MM.1S (cell line): ENCODE results near the gene DCDC1.

Experiments used
- EZH2 ChIP-seq: fragments of 300-600 bp; sonication (generic); optimal IDR thresholded peaks from 2 replicates; pipeline ENCODE3; 2017; ENCODE audit warnings: low read depth, mild to moderate bottlenecking, antibody characterized with exemption, low read length, mixed read lengths
- TF ChIP-seq, protein P1 (sequence below): fragments of 300-600 bp; sonication (generic); IDR thresholded peaks from 2 replicates; pipeline ENCODE4 v1.5.1; 2016; ENCODE audit warnings: antibody characterized with exemption, low read length, mixed read lengths

DNA sequence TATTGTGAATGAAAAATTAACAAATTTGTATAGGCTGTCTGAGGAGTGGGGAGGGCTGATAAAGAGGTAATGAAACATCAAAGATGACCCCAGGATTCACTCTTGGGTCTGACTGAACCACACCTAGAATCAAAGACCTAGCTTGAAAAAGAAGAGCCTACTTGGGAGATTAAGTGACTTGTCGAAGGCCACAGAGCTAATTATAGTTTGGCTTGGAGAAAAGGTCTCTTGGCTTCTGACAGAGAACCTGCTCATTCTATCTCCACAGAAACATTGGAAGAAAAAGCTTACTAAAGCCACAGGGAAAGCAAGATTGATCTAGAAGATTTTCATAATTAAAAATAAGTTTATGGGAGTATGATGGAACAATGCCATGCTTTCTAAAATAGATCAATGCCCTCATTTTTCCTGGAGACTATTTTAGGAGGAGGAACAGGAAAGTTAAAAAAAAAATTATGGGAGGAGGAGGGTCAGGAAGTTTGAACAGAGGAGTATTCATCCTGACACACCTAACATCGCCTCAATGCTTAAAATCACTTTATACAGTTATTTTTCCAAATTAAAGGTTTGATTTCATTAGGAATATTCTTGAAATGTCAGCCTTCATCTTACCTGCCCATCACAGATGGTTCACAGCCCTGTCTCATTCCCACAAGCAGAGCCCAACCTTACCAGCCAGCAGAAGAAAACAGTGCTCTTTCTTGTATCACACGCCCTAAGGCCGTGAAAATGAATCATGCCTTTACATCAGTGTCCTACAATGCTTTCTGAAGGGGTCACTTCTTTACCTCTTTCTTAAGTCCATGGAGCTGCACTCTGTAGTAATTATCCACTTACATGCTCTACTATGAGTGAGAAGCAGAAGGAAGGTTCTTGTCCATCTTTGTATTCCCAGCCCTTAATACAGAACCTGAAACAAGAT is 552.3 kb downstream of the DCDC1 start:
- TF ChIP-seq, protein P1, sequence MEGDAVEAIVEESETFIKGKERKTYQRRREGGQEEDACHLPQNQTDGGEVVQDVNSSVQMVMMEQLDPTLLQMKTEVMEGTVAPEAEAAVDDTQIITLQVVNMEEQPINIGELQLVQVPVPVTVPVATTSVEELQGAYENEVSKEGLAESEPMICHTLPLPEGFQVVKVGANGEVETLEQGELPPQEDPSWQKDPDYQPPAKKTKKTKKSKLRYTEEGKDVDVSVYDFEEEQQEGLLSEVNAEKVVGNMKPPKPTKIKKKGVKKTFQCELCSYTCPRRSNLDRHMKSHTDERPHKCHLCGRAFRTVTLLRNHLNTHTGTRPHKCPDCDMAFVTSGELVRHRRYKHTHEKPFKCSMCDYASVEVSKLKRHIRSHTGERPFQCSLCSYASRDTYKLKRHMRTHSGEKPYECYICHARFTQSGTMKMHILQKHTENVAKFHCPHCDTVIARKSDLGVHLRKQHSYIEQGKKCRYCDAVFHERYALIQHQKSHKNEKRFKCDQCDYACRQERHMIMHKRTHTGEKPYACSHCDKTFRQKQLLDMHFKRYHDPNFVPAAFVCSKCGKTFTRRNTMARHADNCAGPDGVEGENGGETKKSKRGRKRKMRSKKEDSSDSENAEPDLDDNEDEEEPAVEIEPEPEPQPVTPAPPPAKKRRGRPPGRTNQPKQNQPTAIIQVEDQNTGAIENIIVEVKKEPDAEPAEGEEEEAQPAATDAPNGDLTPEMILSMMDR, result no peak
- no peak for TF ChIP-seq EZH2
